ENCODE data around the gene ANKRD11.

GRCh38 chr16:89319631-89319885 lies 170.8 kb downstream of the ANKRD11 start:
- TF ChIP-seq CTCF (optimal IDR thresholded peaks at IDR 0.05 in 1 of 3, IDR thresholded peaks at IDR 0.05 in 1 of 3, conservative IDR thresholded peaks at IDR 0.05 in 1 of 3; ENCODE audit: extremely low read depth in 1 of 3, insufficient read depth in 2 of 3, low read length in 3 of 3) (no peak), EZH2 (IDR thresholded peaks at IDR 0.05; ENCODE audit: low read length) (no peak)
